Spleen (tissue), 7 donors: ENCODE measurements around the gene PCDHGB6.

ENCODE experiments used
- CTCF ChIP-seq, 11 experiments: fragments of 200-600 bp in 7 of 11; fragments of 450-650 bp in 4 of 11; sonication (generic) in 4 of 11; IDR thresholded peaks in 8 of 11; conservative IDR thresholded peaks in 3 of 11; 1 replicate in 7 of 11; 2 replicates in 4 of 11; pipeline versions ENCODE4 v1.4.0 to v1.8.0; 2016 to 2021; ENCODE audit warnings: antibody characterized with exemption in 11 of 11, inconsistent platforms in 4 of 11, mild to moderate bottlenecking in 1 of 11
- POLR2A ChIP-seq, 3 donors: fragments of 450-650 bp; IDR thresholded peaks; one replicate each; pipeline ENCODE4 v1.5.1; 2017; ENCODE audit warnings: antibody characterized with exemption in 3 of 3, mild to moderate bottlenecking in 1 of 3
- POLR2AphosphoS5 ChIP-seq, 3 donors: sonication (generic); formaldehyde crosslinking; IDR thresholded peaks; one replicate each; pipeline ENCODE4 v1.5.1; 2017; ENCODE audit warnings: antibody characterized with exemption in 3 of 3
- donor health status: DM: no; HTN: no; CAD: no; lungs with moderate emphysema.
- donor health status: DM: no; HTN: no; CAD: no.
- donor health status: DM: no; HTN: no; CAD: no.

- TF ChIP-seq POLR2A (IDR thresholded peaks at IDR 0.05) (no peak), CTCF (IDR thresholded peaks at IDR 0.05 in 8 of 11, conservative IDR thresholded peaks at IDR 0.05 in 3 of 11) (no peak), POLR2AphosphoS5 (IDR thresholded peaks at IDR 0.05) (no peak)
These were observed 23.2 kb upstream of the PCDHGB6 start for GRCh38 chr5:141384471-141385267.
